Endothelial cell of umbilical vein (primary cell): ENCODE measurements around the gene LRCH1. TPM values are rescaled to one million over a fixed set of nuclear protein-coding genes. Genes with fewer than 3 reads are reported as not detected.

Source experiments
- BruUV-seq: library from RNA; stranded (reverse); fragments of 400-500 nt; replicated peaks from 2 replicates; lab custom pipeline; 2021; lab: Mats Ljungman, UMichigan
- CTCF ChIA-PET: fragments of 300-600, 350-600 bp; sonication (Branson Sonifier 250); formaldehyde crosslinking; loops from one replicate; lab custom pipeline; 2021; ENCODE audit warnings: antibody characterized with exemption, inconsistent platforms; lab: Charles Lee
- POLR2A ChIA-PET: fragments of 300-600, 350-600 bp; sonication (Branson Sonifier 250); formaldehyde crosslinking; loops from one replicate; lab custom pipeline; 2021; ENCODE audit warnings: antibody characterized with exemption, inconsistent platforms; lab: Charles Lee
- DNase-seq: peaks from one replicate; pipeline ENCODE4 v3.0.0-alpha.2; 2011; ENCODE audit warnings: low read depth, low spot score
- FAIRE-seq: peaks from 2 replicates; lab custom pipeline; 2011; peaks lifted over from hg19 to GRCh38; lab: Jason Lieb, UNC
- H2AFZ ChIP-seq: 2 replicates; pipeline ENCODE4 v1.6.0; 2012; ENCODE audit warnings: low read depth, low read length, control low read depth, inconsistent platforms
- H3K27ac ChIP-seq: 2 replicates; pipeline ENCODE4 v1.5.1; 2011; ENCODE audit warnings: low read depth, mild to moderate bottlenecking, control low read depth, low read length, moderate library complexity; ENCODE audit not compliant: insufficient read depth
- H3K27me3 ChIP-seq, 2 experiments: 2 replicates each; pipeline versions ENCODE4 v1.6.0 to v1.6.1; 2011; ENCODE audit warnings: low read length in 2 of 2, mixed read lengths in 1 of 2; ENCODE audit not compliant: control insufficient read depth in 2 of 2, insufficient read depth in 2 of 2
- H3K36me3 ChIP-seq, 2 experiments: 2 replicates in 1 of 2; 3 replicates in 1 of 2; pipeline ENCODE4 v1.5.1; 2011; ENCODE audit warnings: low read length in 2 of 2, mild to moderate bottlenecking in 1 of 2, moderate library complexity in 1 of 2; ENCODE audit not compliant: control insufficient read depth in 2 of 2, insufficient read depth in 2 of 2; ENCODE audit errors: extremely low read depth in 1 of 2
- H3K4me1 ChIP-seq: 3 replicates; pipeline ENCODE4 v1.5.1; 2011; ENCODE audit warnings: mild to moderate bottlenecking, low read length; ENCODE audit not compliant: control insufficient read depth, insufficient read depth; ENCODE audit errors: extremely low read depth
- H3K4me2 ChIP-seq: 2 replicates; pipeline ENCODE4 v1.6.1; 2011; ENCODE audit warnings: low read length, control low read depth, mixed read lengths; ENCODE audit not compliant: insufficient read depth
- H3K4me3 ChIP-seq, 3 experiments: fragments of 200-600 bp in 1 of 3; sonication (generic), shearing (Covaris generic) in 1 of 3; replicated peaks in 1 of 3; 2 replicates each; pipeline ENCODE4 v1.5.1; 2011 to 2016; ENCODE audit warnings: control low read depth in 3 of 3, low read length in 3 of 3, mild to moderate bottlenecking in 2 of 3, inconsistent platforms in 1 of 3, low read depth in 1 of 3, moderate library complexity in 1 of 3; ENCODE audit not compliant: insufficient read depth in 1 of 3
- H3K79me2 ChIP-seq: 2 replicates; pipeline ENCODE4 v1.6.0; 2012; ENCODE audit warnings: low read length, inconsistent platforms; ENCODE audit not compliant: control insufficient read depth, insufficient read depth
- H3K9ac ChIP-seq: replicated peaks from 2 replicates; pipeline ENCODE3; 2011; ENCODE audit warnings: low read length, control low read depth; ENCODE audit not compliant: insufficient read depth; ENCODE audit errors: extremely low read depth
- H3K9me1 ChIP-seq: replicated peaks from 3 replicates; pipeline ENCODE4 v1.6.0; 2011; ENCODE audit warnings: mild to moderate bottlenecking, low read length; ENCODE audit not compliant: control insufficient read depth, insufficient read depth; ENCODE audit errors: extremely low read depth
- H3K9me3 ChIP-seq: replicated peaks from 2 replicates; pipeline ENCODE4 v1.5.1; 2012; ENCODE audit warnings: low read length, inconsistent platforms; ENCODE audit not compliant: control insufficient read depth, insufficient read depth
- H4K20me1 ChIP-seq: replicated peaks from 2 replicates; pipeline ENCODE3; 2011; ENCODE audit warnings: mild to moderate bottlenecking, low read length; ENCODE audit not compliant: control insufficient read depth, insufficient read depth; ENCODE audit errors: extremely low read depth
- EZH2 ChIP-seq: IDR thresholded peaks from 2 replicates; pipeline ENCODE4 v1.6.1; 2012; ENCODE audit warnings: borderline replicate concordance, low read depth, mild to moderate bottlenecking, moderate library complexity, low read length, inconsistent platforms; ENCODE audit not compliant: severe bottlenecking
- FOS ChIP-seq: IDR thresholded peaks from 2 replicates; pipeline ENCODE4 v1.6.1; 2011; ENCODE audit warnings: mild to moderate bottlenecking, low read length, moderate library complexity, borderline replicate concordance; ENCODE audit not compliant: insufficient read depth
- GATA2 ChIP-seq: IDR thresholded peaks from 2 replicates; pipeline ENCODE4 v1.7.0; 2011; ENCODE audit warnings: low read depth, mild to moderate bottlenecking, moderate library complexity, mixed read lengths, low read length; ENCODE audit not compliant: insufficient read length, insufficient read depth
- JUN ChIP-seq: IDR thresholded peaks from 2 replicates; pipeline ENCODE4 v1.6.1; 2011; ENCODE audit warnings: borderline replicate concordance, low read depth; ENCODE audit not compliant: insufficient read length, insufficient read depth
- MYC ChIP-seq: IDR thresholded peaks from one replicate; pipeline ENCODE4 v1.6.1; 2011; ENCODE audit warnings: mild to moderate bottlenecking, low read depth, low read length
- POLR2A ChIP-seq: IDR thresholded peaks from 2 replicates; pipeline ENCODE4 v1.6.1; 2012; ENCODE audit warnings: low read depth, mild to moderate bottlenecking, control low read depth, low read length
- POLR2AphosphoS5 ChIP-seq: IDR thresholded peaks from 2 replicates; pipeline ENCODE4 v1.6.1; 2012; ENCODE audit warnings: low read depth, mild to moderate bottlenecking, control low read depth, low read length, moderate library complexity; ENCODE audit not compliant: insufficient read depth
- dilution Hi-C: fragments of 300-500 bp; cut with MboI; formaldehyde crosslinking; loops from one replicate; pipeline ENCODE4 v1.15.0; 2019; ENCODE audit warnings: low sequenced_read_pairs; ENCODE audit not compliant: extremely low pct_ligation_motif_present
- intact Hi-C: fragments of 100-400 bp; cut with micrococcal nuclease; formaldehyde crosslinking; loops from one replicate; pipeline ENCODE4 v1.10.0; 2022
- polyA plus RNA-seq, 4 experiments: library from polyadenylated mRNA; depleted of rRNA in 3 of 4; stranded (reverse) in 3 of 4; unstranded in 1 of 4; fragments of >200 nt; gene quantifications; 2 replicates each; pipeline versions ENCODE4 v1.2.1 to v1.2.3, GENCODE V29; 2011 to 2012; ENCODE audit warnings: missing spikeins in 1 of 4
- total RNA-seq: library from RNA; stranded (reverse); gene quantifications from 2 replicates; pipeline ENCODE4 v1.2.3, GENCODE V29; 2021
- TF ChIP-seq, protein P1 (sequence below), 2 donors: IDR thresholded peaks; 1 replicate in 1 of 2; 2 replicates in 1 of 2; pipeline ENCODE4 v1.5.1; 2011; ENCODE audit warnings: low read length in 2 of 2, mild to moderate bottlenecking in 2 of 2, moderate library complexity in 2 of 2, control low read depth in 1 of 2, inconsistent platforms in 1 of 2, low read depth in 1 of 2; ENCODE audit not compliant: insufficient read depth in 1 of 2; ENCODE audit errors: extremely low read depth in 1 of 2
- TF ChIP-seq, protein P2 (sequence below): IDR thresholded peaks from 2 replicates; pipeline ENCODE4 v1.6.1; 2011; ENCODE audit not compliant: insufficient read depth, insufficient read length

LRCH1 gene
- total and polyA plus RNA-seq, 2 donors (not counting 3 experiments of a cell fraction or from before 2014, with no cell fraction given), result 5.4 to 16.5 TPM

DNA sequence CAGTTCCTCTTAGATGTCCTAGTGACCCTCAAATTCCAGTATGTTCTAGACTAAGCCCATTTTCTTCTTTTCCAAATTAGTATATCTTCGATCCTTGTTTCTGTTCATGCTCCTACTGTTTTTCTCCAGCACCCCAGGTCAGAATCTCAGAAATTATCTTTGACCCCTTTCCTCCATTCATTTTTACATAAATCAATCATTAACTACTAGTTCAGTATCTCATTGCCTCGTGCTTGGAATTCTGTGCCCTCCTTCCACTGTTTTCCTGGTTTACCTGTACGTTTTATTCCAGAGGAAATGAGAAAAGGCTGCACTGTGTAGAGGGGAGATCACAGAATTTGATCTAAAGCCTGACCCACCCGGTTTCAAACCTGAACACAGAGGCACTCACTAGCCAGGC lies 107.9 kb downstream of the LRCH1 start:
- H3K9ac ChIP-seq, result no peak overlapping the region
- no peak for FAIRE-seq
- no peak for DNase-seq
- H3K79me2 ChIP-seq, result peaks cover 16% of the 10 kb centered on the region
- no peaks in the 10 kb centered on the region for H3K27me3 ChIP-seq
- CTCF ChIA-PET, result no interaction called here
- H3K36me3 ChIP-seq, result no peaks in the 10 kb centered on the region
- H3K9me1 ChIP-seq, result no peaks in the 10 kb centered on the region
- TF ChIP-seq JUN, result no peak
- TF ChIP-seq FOS, result no peak
- no peak for TF ChIP-seq POLR2A
- no peak for TF ChIP-seq GATA2
- TF ChIP-seq POLR2AphosphoS5, result no peak
- TF ChIP-seq, protein P1, sequence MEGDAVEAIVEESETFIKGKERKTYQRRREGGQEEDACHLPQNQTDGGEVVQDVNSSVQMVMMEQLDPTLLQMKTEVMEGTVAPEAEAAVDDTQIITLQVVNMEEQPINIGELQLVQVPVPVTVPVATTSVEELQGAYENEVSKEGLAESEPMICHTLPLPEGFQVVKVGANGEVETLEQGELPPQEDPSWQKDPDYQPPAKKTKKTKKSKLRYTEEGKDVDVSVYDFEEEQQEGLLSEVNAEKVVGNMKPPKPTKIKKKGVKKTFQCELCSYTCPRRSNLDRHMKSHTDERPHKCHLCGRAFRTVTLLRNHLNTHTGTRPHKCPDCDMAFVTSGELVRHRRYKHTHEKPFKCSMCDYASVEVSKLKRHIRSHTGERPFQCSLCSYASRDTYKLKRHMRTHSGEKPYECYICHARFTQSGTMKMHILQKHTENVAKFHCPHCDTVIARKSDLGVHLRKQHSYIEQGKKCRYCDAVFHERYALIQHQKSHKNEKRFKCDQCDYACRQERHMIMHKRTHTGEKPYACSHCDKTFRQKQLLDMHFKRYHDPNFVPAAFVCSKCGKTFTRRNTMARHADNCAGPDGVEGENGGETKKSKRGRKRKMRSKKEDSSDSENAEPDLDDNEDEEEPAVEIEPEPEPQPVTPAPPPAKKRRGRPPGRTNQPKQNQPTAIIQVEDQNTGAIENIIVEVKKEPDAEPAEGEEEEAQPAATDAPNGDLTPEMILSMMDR (IDR thresholded peaks at IDR 0.05; ENCODE audit: extremely low read depth in 1 of 2, insufficient read depth in 1 of 2, low read depth in 1 of 2, low read length in 2 of 2), result no peak
- TF ChIP-seq, protein P2, sequence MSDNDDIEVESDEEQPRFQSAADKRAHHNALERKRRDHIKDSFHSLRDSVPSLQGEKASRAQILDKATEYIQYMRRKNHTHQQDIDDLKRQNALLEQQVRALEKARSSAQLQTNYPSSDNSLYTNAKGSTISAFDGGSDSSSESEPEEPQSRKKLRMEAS, result no peak
- no peak for TF ChIP-seq EZH2
- TF ChIP-seq MYC, result no peak
- no peaks in the 10 kb centered on the region for H3K9me3 ChIP-seq
- no peak overlapping the region for H2AFZ ChIP-seq
- POLR2A ChIA-PET, result no interaction called here
- H3K4me3 ChIP-seq, result no peak overlapping the region
- H3K4me2 ChIP-seq, result no peak overlapping the region
- BruUV-seq, result no TSS peak
- intact Hi-C loops, result no loop called here
- dilution Hi-C loops, result no loop called here
- H3K4me1 ChIP-seq, result peaks cover 43% of the 10 kb centered on the region
- no peak overlapping the region for H3K27ac ChIP-seq
- no peaks in the 10 kb centered on the region for H4K20me1 ChIP-seq
